GM18507 (cell line): ENCODE results near the gene STX18.
"Not testable (repeated sequence)": the region's sequence is repeated elsewhere in the genome, so short reads cannot be mapped to it uniquely, and the experiment has no call there.

Source experiments
- DNase-seq: peaks from one replicate; pipeline ENCODE4 v3.0.0; 2011; ENCODE audit warnings: low read depth; ENCODE audit not compliant: insufficient read length; ENCODE audit errors: extremely low spot score
- FAIRE-seq: peaks from 2 replicates; lab custom pipeline; 2011; peaks lifted over from hg19 to GRCh38; lab: Jason Lieb, UNC

The STX18 gene

DNA sequence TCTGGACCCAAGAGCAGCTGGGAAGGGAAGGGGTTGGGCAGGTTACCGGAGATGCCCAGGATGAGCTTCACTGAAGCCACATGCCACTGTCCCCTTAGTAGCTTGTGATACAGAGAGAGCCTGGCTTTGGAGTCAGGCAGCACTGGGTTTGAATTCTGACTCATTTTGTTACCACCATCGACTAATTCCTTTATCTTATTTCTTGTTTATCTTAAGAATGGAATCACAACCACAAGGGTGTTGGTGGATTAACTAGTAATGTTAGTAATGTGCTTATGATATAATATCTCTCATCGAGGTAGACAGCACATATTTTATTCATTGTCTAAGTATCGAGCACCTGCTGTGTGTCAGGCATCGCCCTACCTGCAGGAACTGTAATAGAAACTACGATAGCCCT lies 17.7 kb upstream of the STX18 start:
- DNase-seq (no peak), FAIRE-seq (no peak)

DNA sequence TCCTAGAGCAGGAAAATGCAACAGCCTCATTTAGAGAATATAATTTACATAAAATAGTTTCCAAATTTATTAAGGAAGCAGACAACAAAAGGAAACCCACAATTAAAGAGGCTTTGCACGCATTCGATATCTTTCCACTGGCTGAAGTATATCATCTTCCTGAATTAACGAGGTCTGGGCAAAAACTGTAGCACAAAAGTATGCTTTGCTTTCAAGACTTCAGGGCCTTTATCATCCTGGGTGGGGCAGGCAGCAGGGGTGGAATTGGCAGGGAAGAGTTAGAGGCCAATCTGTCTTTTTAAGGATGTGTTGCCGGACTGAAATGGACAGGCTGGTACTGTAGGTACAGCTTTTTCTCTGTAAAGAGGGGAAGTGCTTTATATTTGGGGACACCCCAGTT lies 17.0 kb upstream of the STX18 start:
- DNase-seq (no peak), FAIRE-seq (no peak)

DNA sequence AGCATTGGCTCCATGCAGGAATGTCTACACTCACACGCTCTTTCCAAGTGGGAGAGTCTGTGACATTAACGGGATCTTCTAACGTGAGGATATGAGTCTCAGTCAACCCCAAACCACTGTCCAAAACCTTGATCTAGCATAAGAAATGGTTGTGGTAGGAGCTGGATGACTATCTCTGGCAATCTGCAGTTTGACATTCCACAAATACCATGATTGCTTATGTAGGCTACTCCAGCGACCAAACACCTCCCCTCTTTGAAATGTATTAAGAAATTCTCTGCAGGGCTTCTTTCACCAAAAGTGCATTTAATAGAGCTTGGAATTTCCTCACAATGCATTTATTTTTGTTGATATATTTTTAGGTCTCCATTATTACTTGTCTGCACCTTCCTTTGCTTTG lies 14.1 kb upstream of the STX18 start:
- DNase-seq (no peak), FAIRE-seq (no peak)

DNA sequence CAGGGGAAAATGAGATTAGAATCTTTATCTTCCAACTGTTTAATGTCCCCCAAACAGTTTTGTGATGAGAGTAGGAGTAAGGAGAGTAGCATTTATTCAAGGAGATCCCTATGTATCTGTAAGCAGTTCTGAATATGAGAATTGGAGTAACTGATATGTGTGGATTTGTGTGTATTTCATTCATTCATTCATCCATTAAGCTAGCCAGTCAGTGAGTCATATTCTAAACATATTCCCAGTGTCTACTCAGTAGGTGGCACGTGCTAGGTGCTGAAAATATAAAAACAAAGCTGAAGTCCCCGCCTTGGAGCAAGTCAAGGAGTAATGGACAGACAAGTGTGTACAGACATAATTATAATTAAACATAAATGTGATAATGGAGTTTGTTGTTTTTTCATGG lies 12.4 kb upstream of the STX18 start:
- DNase-seq (no peak), FAIRE-seq (no peak)

DNA sequence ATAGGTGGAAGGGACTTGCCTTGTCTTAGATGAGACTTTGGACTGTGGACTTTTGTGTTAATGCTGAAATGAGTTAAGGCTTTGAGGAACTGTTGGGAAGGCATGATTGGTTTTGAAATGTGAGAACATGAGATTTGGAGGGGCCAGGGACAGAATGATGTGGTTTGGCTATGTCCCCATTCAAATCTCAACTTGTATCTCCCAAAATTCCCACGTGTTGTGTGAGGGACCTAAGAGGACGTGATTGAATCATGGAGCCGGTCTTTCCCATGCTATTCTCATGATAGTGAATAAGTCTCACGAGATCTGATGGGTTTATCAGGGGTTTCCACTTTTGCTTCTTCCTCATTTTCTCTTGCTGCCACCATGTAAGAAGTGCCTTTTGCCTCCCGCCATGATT lies 10.2 kb upstream of the STX18 start:
- not testable (repeated sequence) for FAIRE-seq, DNase-seq

DNA sequence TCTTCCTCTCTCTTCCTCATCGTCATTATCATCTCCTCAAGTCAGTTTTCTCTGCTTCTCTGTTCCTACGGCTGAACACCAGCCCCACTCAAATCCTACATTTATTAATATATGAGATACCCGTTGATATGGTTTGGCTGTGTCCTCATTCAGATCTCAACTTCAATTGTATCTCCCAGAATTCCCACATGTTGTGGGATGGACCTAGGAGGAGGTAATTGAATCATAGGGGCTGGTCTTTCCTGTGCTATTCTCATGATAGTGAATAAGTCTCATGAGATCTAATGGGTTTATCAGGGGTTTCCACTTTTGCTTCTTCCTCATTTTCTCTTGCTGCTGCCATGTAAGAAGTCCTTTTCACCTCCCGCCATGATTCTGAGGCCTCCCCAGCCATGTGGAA lies 8.3 kb upstream of the STX18 start:
- FAIRE-seq, DNase-seq: not testable (repeated sequence)

DNA sequence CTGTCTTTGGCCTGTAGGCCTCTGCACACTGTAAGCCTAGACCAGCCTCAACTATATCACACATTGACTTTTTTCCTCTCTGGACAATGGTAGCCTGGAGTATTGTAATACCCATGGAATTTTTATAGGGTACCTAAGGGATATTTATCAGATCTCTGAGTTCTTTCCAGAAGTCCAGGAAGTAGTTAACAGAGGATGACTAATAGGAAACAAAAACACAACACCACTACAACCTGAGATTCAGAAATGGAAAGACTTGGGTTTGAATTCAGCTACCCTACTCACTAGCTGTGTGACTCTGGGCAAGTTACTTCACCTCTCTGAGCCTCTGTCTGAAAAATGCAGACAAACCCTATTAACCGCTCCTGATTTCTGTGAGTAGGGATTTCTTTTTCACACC lies 7.7 kb upstream of the STX18 start:
- DNase-seq = no peak

DNA sequence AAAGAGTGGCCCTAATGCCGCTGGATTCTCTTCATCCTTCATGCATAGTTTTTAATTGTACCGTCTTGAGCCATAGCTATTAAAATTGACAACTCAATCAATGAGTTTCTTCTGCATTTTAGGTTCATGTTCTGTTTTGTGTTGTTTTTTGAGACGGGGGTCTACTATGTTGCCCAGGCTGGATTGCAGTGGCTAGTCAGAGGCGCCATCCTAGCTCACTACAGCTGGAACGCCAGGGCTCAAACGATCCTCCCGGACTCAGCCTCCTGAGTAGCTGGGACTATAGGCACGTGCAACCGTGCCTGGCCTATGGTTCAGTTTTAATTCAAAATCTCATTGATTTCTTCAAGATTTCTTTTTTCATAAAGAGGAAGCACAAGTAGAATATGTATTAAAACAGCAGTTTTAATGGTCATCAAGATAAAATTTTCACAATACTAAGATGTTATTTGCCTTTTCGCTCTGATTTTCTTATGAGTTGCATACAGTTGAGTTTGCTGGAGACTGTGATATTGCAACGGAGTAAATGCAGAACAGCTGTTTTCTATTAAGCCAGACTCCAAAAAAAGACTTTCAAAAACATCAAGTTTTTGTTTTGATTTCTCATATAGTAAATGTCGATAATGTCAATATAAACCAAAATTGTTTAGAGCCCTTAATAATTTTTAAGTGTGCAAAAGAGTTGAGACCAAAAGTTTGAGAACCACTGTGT lies 1.1 kb upstream of the STX18 start:
- DNase-seq (no peak), FAIRE-seq (no peak)

More for the DNA sequence above, 7.7 kb upstream of the STX18 start:
- no peak for FAIRE-seq

DNA sequence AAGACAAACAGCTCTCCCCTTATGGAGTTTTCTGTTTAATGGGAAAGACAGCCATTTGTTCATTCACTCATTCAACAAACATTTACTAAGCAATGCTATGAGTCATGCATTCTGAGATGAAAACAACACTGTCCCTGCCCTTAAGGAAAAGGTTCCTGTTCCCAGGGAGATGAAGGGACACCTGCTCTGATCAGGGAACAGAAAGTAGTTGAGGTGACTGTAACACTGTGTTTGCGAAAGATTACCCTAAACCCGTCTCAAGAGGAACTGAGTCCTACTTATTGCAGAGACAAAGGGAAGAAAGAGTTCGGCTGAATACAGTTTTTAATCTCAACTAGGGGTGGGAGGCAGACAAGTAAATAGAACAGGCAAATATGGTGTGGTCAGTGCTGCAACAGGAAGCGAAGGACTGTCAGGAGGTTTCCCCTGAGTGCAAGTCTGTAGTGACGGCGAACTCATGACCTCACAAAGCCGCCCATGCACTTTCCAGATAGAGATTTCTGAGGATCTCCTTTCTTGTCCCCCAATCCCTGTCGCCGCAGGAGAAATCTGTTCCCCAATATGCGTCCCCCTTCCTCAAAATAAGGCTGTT lies 712 bp downstream of the STX18 start:
- FAIRE-seq (peak; percentile 79), DNase-seq (peak; percentile 12)

DNA sequence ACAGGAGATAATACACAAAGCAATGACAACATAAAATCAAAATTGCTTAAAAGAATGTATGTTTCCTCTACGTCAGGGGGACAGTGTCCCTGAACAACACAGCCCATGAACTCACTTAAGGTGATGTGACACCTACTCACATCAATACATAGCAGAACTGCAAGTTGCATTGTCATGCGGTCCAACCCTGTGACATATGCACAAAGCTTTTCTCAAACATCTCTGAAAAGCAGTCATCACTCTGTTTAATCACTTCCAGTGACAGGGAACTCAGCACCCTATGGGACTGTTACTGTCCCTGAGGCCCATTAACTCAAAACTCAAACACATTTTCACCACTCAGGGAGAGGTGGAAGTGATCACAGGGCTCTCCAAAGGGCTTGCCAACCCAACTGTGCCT lies 2.4 kb downstream of the STX18 start:
- no peak for DNase-seq
- FAIRE-seq = no peak

DNA sequence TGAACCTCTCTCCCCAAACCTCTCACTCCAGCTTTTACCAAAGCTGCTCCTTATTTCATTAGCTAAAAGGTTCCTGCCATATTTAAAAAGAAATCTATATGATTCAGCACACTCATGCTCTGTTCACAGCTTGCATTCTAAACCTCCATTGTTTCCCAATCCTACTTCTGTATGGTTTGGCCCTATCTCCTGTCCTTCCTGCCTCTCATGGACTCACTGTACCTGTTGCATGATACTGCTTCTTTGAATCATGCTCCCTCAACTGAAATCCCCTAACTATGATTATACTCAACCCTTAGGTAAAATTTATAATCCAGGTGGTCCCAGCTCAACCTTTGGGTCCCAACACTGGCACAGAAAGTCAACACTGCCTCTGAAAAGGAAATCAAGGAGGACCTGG lies 6.3 kb downstream of the STX18 start:
- DNase-seq (no peak), FAIRE-seq (no peak)

DNA sequence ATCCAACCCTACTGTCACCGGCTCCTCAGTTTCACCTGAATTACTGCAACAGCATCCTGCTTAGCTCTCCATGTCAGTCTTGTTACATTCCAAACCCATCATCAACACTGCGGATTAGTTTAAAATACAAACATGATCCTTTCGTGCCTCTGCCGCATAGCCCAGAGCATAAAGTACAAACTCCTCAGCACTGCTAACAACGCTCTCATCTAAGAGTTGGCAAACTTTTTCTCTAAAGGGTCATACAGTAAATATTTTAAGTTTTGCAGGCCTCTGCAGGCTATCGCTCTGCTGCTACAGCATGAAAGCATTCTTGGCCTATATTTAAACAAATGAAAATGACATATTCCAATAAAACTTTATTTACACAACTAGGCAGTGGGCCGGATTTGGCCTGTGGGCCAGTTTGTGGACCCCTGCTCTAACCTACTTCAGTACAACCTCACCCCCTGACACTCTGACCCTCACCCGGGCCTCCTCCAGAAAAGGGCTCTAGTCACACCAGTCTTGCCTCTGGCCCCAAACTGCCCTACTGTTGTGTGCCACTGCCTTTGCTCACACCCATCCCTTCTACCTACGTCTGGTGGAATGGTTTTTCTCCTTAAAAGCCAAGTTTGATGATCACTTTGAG lies 7.2 kb downstream of the STX18 start:
- DNase-seq (no peak), FAIRE-seq (no peak)

DNA sequence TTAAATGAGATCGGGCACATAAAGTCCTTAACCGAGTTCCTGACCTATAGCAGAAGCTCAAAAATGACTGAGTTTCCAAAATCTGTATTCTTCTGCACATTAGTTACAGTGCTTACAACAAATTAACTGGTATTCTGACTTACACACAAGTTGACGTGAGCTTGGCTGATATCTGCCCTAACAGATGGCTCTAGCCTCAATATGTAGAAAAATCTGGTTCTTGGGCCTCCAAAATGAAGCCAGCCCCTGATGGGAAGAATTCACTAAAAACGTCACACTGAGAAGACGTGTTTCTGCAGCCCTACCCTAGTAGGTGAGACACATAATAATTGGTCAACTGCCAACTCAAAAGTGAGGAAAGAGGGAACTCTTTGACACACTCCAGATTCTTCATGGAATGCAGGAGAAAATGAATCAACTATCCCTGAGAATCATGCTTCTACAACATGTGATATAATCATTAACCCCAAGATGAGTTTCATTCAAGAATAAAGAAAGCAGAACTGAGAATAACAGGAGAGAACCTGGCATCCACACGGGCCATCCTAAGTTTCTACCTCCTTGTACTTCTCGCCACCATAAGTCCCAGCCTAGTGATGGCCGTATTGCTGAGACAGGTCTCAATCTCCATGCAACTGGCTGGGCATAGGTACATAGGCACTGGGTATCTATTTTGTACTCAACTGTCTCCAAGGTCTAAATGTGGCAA lies 8.2 kb downstream of the STX18 start:
- FAIRE-seq (peak; percentile 47), DNase-seq (no peak)

DNA sequence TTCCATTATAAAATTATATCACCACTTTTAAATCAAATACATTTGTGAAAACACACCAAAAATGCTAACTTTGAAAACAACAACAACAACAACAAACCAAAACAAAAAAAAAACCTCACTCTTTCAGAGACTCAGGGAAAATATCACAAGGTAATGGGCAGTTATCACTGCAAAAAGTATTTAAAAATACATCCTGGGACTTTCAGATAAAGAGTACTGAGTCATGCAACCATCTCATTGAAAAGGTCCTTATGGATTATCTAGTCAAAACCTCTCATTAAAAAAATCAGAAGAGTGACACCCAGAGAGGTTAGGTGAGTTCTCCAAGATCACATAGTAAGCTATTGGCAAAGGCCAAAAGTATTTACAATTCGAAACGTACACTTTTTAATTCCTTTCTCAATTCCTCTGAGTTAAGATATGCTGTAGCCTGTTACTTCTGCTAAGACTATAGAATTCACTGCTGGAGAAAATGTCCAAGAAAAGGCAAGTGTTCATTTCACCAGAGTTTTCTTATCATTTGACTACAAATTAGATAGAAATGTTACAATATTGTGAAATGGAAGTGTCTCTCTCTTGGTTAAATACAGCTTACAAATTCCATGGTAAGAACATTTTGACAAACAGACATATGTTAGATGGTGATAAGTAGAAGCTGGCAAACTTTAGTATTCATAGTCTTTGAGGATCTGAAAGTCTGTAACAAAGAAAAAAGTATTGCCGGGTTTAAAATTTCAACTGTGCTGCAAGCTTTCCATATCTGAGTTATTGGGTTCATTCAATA lies 9.3 kb downstream of the STX18 start:
- DNase-seq (no peak), FAIRE-seq (peak; percentile 62)

DNA sequence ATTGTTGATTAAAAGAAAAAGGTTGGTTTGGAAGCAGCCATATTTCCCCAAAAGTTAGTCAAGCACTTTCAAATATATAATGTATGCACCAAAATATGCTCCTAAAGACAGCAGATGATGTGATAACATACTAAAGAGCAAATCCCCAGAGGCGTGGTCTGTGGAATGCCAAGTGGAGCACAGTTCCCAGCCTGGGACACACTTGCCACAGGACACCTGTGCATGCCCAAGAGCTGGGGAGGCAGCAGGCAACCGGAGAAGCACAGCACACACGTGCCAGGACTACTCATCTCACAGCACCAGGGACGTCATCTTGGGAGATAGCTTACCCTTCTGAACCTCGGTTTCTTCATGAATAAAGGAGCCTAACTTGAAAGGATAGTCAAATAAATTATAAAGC lies 12.5 kb downstream of the STX18 start:
- DNase-seq = no peak
- no peak for FAIRE-seq

DNA sequence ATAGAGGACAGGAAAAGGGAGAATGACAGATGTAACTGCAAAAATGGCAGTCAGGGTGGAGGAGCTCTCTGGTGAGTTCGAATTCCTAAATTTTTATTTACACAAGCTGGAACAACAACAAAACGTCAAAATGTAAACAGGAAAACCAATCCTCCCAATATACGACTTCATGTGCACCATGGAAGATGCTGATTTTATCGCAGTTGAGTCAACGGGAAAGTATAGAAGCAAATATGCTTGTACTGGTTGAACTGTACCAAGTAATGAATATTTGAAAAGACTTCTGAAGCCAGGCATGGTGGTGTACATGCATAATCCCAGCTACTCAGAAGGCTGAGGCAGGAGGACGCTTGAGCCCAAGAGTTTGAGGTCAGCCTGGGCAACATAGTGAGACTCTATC lies 15.4 kb downstream of the STX18 start:
- FAIRE-seq (no peak), DNase-seq (no peak)

DNA sequence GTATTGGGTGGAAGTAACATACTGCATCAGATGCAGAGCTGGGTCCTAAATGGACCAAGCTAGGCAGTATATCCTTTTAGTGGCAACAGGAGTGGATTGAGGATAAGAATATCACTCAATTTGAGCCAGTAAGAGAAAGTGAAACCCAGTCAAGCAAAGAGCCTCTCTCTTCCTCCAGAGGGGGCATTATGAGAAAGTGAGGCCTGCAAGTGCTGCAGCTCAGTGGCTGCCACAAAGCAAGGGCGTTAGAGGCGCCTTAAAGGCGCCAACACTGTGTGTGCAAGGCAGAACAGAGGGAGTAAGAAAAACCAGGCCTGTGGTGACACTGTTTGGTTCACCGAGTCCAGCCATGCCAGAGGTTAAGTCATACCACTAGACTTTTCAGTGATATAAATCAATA lies 17.5 kb downstream of the STX18 start:
- FAIRE-seq = peak; percentile 96
- DNase-seq = peak; percentile 42

DNA sequence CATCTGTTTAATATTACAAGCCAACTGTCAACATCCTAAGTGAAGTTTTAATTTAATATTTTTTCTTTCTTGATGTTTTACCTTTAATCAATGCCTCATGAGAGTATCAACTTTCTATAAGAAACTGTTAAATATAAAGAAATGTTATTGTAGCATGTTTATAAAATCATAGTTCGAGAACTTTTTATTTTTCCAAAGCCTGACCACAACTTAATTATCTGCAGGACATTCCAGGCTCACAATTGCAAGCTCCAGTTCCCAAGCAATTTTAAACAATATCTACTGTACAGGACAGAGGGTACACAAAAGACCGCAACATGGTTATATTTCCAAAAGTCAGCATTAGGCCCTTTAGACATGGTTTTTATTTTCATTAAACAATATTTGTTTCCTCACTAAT lies 20.1 kb downstream of the STX18 start:
- no peak for FAIRE-seq
- no peak for DNase-seq

DNA sequence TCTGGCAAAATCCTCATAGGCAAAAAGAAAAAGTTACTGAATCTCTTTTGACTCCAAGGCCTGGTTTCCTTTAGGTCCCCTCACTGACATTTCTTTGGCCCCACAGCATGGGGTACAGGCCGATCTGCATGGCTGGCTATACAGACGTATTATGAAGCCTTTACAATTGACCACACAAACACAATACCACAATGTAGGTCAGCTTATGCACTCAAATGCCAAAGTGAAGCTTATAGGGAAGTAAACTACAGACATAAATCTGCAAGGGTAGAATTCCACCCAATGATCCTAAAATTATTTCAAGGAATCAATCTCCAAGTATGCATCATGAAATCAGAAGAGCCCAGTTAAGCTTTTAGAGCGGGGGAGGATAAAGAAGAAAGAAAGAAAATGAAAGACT lies 20.7 kb downstream of the STX18 start:
- FAIRE-seq = no peak
- DNase-seq = no peak
